Panc1 (cell line): ENCODE measurements around the gene PDE4B. TPM values are rescaled to one million over a fixed set of nuclear protein-coding genes. Genes with fewer than 3 reads are reported as not detected.

Experiments
- ATAC-seq: fragments of 200-7000 bp; cut with Tn5 transposase; 2 replicates; pipeline ENCODE4 v1.9.1; 2020; ENCODE audit warnings: mild to moderate bottlenecking, moderate library complexity
- BruUV-seq: library from RNA; stranded (reverse); fragments of 400-500 nt; replicated peaks from 2 replicates; lab custom pipeline; 2021; lab: Mats Ljungman, UMichigan
- CTCF ChIA-PET: fragments of 300-600 bp; sonication (Branson Sonifier 250); formaldehyde crosslinking; loops from one replicate; lab custom pipeline; 2022; ENCODE audit warnings: antibody characterized with exemption; lab: Charles Lee
- POLR2A ChIA-PET: fragments of 300-600 bp; sonication (Branson Sonifier 250); formaldehyde crosslinking; loops from one replicate; lab custom pipeline; 2022; ENCODE audit warnings: antibody characterized with exemption; lab: Charles Lee
- DNase-seq: peaks from one replicate; pipeline ENCODE4 v3.0.0-alpha.2; 2010; ENCODE audit warnings: low read depth, low spot score
- H3K27ac ChIP-seq: 2 replicates; pipeline ENCODE4 v1.5.1; 2011; ENCODE audit warnings: mild to moderate bottlenecking, low read length, inconsistent platforms
- H3K27me3 ChIP-seq: fragments of 200-500 bp; sonication (Bioruptor generic); 2 replicates; pipeline ENCODE4 v1.6.0; 2014; ENCODE audit warnings: low read length, inconsistent platforms; ENCODE audit not compliant: control insufficient read depth, insufficient read depth
- H3K36me3 ChIP-seq: fragments of 200-500 bp; sonication (Bioruptor generic); 2 replicates; pipeline ENCODE4 v1.5.1; 2014; ENCODE audit warnings: inconsistent platforms, mild to moderate bottlenecking, low read length, moderate library complexity; ENCODE audit not compliant: control insufficient read depth, insufficient read depth
- H3K4me1 ChIP-seq: 2 replicates; pipeline ENCODE4 v1.5.1; 2011; ENCODE audit warnings: inconsistent platforms, mild to moderate bottlenecking, low read length, moderate library complexity; ENCODE audit not compliant: control insufficient read depth, insufficient read depth
- H3K4me3 ChIP-seq, 2 experiments: 2 replicates each; pipeline ENCODE4 v1.5.1; 2011 to 2012; ENCODE audit warnings: low read depth in 2 of 2, low read length in 2 of 2, mild to moderate bottlenecking in 2 of 2, inconsistent platforms in 1 of 2, moderate library complexity in 1 of 2
- H3K9me3 ChIP-seq: fragments of 200-500 bp; sonication (Bioruptor generic); 2 replicates; pipeline ENCODE4 v1.5.1; 2014; ENCODE audit warnings: low read depth, mild to moderate bottlenecking, inconsistent platforms, low read length, moderate library complexity; ENCODE audit not compliant: control insufficient read depth, insufficient read depth
- POLR2AphosphoS5 ChIP-seq: IDR thresholded peaks from 2 replicates; pipeline ENCODE4 v1.6.1; 2012; ENCODE audit warnings: mild to moderate bottlenecking, low read depth, low read length, moderate library complexity
- SIN3A ChIP-seq: IDR thresholded peaks from 2 replicates; pipeline ENCODE4 v1.6.1; 2012; ENCODE audit warnings: low read depth, mild to moderate bottlenecking, low read length, moderate library complexity, borderline replicate concordance; ENCODE audit not compliant: insufficient read depth
- TCF7L2 ChIP-seq: IDR thresholded peaks from 2 replicates; pipeline ENCODE4 v1.6.1; 2011; ENCODE audit warnings: mild to moderate bottlenecking, low read depth, low read length, inconsistent platforms
- in situ Hi-C: cut with HindIII; loops from 2 replicates; pipeline ENCODE4 v1.10.0; 2016; ENCODE audit warnings: low sequenced_read_pairs, low pct_unique_long_range_greater_than_20kb
- intact Hi-C: fragments of 100-400 bp; cut with micrococcal nuclease; formaldehyde crosslinking; loops from one replicate; pipeline ENCODE4 v1.10.0; 2022; ENCODE audit not compliant: unreplicated experiment
- total RNA-seq: library from RNA; stranded (reverse); gene quantifications from one replicate; pipeline ENCODE4 v1.2.1, GENCODE V29; 2021; ENCODE audit not compliant: unreplicated experiment
- TF ChIP-seq, protein P1 (sequence below): fragments of 450-650 bp; IDR thresholded peaks from 2 replicates; pipeline ENCODE4 v1.5.1; 2017; ENCODE audit warnings: mild to moderate bottlenecking
- TF ChIP-seq, protein P2 (sequence below), 2 experiments: IDR thresholded peaks; 2 replicates each; pipeline ENCODE4 v1.6.1; 2011 to 2012; ENCODE audit warnings: low read depth in 2 of 2, control low read depth in 1 of 2, low read length in 1 of 2, mild to moderate bottlenecking in 1 of 2, moderate library complexity in 1 of 2; ENCODE audit not compliant: insufficient read depth in 1 of 2

Gene PDE4B
- total RNA-seq, 1 experiment from 2014 or later, result 0.26 TPM

DNA sequence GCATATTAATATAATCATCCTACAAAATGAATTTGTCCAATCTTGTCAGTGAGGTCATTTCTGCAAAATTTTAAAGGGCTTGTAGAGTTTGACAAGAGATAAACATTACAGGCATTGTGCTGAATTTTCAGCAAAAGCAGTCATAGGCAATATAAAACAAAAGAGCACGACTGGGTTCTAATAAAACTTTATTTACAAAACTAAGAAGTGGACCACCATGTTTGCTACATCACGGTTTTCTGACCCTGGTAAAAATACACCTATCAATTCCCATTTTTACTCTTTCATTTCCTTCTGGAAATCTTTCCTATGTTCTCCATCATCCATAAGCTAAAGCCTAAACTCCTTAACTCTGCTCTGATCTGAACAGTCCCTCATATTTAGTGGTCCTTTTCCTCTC is 511.4 kb downstream of the PDE4B start:
- Histone ChIP-seq H3K4me3 (no peak overlapping the region), H3K36me3 (no peaks in the 10 kb centered on the region), H3K4me1 (no peaks in the 10 kb centered on the region), H3K27ac (no peak overlapping the region), H3K27me3 (no peaks in the 10 kb centered on the region), H3K9me3 (no peaks in the 10 kb centered on the region)
- BruUV-seq, result no TSS peak
- TF ChIP-seq, protein P1, sequence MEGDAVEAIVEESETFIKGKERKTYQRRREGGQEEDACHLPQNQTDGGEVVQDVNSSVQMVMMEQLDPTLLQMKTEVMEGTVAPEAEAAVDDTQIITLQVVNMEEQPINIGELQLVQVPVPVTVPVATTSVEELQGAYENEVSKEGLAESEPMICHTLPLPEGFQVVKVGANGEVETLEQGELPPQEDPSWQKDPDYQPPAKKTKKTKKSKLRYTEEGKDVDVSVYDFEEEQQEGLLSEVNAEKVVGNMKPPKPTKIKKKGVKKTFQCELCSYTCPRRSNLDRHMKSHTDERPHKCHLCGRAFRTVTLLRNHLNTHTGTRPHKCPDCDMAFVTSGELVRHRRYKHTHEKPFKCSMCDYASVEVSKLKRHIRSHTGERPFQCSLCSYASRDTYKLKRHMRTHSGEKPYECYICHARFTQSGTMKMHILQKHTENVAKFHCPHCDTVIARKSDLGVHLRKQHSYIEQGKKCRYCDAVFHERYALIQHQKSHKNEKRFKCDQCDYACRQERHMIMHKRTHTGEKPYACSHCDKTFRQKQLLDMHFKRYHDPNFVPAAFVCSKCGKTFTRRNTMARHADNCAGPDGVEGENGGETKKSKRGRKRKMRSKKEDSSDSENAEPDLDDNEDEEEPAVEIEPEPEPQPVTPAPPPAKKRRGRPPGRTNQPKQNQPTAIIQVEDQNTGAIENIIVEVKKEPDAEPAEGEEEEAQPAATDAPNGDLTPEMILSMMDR, result no peak
- TF ChIP-seq TCF7L2, result no peak
- no peak for TF ChIP-seq POLR2AphosphoS5
- no peak for TF ChIP-seq SIN3A
- TF ChIP-seq, protein P2, sequence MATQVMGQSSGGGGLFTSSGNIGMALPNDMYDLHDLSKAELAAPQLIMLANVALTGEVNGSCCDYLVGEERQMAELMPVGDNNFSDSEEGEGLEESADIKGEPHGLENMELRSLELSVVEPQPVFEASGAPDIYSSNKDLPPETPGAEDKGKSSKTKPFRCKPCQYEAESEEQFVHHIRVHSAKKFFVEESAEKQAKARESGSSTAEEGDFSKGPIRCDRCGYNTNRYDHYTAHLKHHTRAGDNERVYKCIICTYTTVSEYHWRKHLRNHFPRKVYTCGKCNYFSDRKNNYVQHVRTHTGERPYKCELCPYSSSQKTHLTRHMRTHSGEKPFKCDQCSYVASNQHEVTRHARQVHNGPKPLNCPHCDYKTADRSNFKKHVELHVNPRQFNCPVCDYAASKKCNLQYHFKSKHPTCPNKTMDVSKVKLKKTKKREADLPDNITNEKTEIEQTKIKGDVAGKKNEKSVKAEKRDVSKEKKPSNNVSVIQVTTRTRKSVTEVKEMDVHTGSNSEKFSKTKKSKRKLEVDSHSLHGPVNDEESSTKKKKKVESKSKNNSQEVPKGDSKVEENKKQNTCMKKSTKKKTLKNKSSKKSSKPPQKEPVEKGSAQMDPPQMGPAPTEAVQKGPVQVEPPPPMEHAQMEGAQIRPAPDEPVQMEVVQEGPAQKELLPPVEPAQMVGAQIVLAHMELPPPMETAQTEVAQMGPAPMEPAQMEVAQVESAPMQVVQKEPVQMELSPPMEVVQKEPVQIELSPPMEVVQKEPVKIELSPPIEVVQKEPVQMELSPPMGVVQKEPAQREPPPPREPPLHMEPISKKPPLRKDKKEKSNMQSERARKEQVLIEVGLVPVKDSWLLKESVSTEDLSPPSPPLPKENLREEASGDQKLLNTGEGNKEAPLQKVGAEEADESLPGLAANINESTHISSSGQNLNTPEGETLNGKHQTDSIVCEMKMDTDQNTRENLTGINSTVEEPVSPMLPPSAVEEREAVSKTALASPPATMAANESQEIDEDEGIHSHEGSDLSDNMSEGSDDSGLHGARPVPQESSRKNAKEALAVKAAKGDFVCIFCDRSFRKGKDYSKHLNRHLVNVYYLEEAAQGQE (IDR thresholded peaks at IDR 0.05; ENCODE audit: insufficient read depth in 1 of 2, low read depth in 2 of 2, low read length in 1 of 2), result no peak
- intact Hi-C loops, result no loop called here
- ATAC-seq (no peak), DNase-seq (no peak)
- CTCF ChIA-PET, result no interaction called here
- in situ Hi-C loops, result no loop called here
- POLR2A ChIA-PET, result no interaction called here

DNA sequence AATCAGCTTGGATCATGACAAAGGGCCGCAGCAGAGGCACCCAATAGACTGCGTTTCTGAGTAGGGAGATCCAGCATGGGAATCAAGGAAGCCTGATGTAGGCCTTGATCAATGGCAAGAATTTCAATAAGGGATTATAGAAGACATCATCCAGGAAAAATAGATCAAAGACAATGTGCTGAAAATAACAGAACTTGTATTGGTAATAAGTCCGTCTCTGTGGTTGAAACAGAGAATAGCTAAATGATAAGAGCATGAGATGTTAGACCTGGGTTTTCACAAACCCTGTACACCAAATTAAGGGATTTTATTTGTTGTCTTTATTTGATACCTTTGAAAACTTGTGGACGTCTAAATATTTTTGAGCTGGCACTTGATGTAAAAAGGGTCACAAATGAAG is 513.2 kb downstream of the PDE4B start:
- DNase-seq, result no peak
- ChIA-PET POLR2A (no interaction called here), CTCF (no interaction called here)
- intact Hi-C loops (no loop called here), in situ Hi-C loops (no loop called here)
- BruUV-seq, result no TSS peak
- no peaks in the 10 kb centered on the region for H3K27me3 ChIP-seq
- H3K27ac ChIP-seq, result no peak overlapping the region
- H3K36me3 ChIP-seq, result no peaks in the 10 kb centered on the region
- ATAC-seq, result no peak
- no peak for TF ChIP-seq SIN3A
- H3K4me1 ChIP-seq, result no peaks in the 10 kb centered on the region
- H3K9me3 ChIP-seq, result no peaks in the 10 kb centered on the region
- H3K4me3 ChIP-seq, result no peak overlapping the region

DNA sequence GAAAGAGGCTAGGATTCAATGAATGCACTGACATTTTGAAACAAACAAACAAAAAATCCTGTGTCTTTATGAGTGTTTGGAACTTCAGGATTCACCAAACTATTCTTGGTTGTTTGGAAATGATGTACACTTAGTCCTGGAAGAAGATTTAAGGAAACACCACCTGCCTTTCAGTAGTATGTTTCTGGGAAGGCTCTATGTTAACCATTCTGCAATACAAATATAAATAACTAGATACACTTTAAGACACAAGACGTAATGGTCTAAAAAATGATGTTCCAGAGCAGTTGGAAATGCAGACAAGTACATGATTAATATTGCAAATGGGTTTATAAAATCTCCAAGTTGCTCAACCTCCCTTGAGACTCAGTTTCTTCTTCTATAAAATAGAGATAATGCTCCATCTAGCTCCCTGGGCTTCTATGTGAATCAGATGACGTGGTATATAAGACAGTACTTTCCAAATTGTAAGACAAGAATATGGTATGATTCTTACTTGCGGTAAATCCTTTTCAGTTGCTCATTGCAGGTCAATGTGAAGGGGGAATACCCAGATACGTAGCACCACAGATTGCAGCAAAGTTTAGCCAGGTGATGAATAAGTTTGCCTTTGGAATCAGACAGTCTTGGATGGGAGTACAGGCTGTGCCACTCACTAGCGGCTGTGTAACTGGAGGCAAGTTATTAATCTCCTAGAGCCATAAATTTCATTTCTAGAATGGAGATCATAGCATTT is 516.5 kb downstream of the PDE4B start:
- H3K9me3 ChIP-seq, result no peaks in the 10 kb centered on the region
- ChIA-PET CTCF (no interaction called here), POLR2A (no interaction called here)
- intact Hi-C loops, result no loop called here
- DNase-seq (no peak), ATAC-seq (no peak)
- TF ChIP-seq, protein P1, result no peak
- TF ChIP-seq, protein P2 (IDR thresholded peaks at IDR 0.05; ENCODE audit: insufficient read depth in 1 of 2, low read depth in 2 of 2, low read length in 1 of 2), result no peak
- TF ChIP-seq SIN3A, result no peak
- no peak for TF ChIP-seq TCF7L2
- no peak for TF ChIP-seq POLR2AphosphoS5
- no peak overlapping the region for H3K4me3 ChIP-seq
- in situ Hi-C loops, result no loop called here
- H3K36me3 ChIP-seq, result no peaks in the 10 kb centered on the region
- H3K4me1 ChIP-seq, result no peaks in the 10 kb centered on the region
- H3K27ac ChIP-seq, result no peak overlapping the region
- no peaks in the 10 kb centered on the region for H3K27me3 ChIP-seq
- no TSS peak for BruUV-seq
